GM19099 (cell line): ENCODE data around the gene GRIK3.

Source experiments
- POLR2A ChIP-seq: IDR thresholded peaks from 3 replicates; pipeline ENCODE4 v1.6.1; 2011; ENCODE audit warnings: low read depth; ENCODE audit not compliant: insufficient read length; ENCODE audit errors: extremely low read depth

GRIK3 gene

DNA sequence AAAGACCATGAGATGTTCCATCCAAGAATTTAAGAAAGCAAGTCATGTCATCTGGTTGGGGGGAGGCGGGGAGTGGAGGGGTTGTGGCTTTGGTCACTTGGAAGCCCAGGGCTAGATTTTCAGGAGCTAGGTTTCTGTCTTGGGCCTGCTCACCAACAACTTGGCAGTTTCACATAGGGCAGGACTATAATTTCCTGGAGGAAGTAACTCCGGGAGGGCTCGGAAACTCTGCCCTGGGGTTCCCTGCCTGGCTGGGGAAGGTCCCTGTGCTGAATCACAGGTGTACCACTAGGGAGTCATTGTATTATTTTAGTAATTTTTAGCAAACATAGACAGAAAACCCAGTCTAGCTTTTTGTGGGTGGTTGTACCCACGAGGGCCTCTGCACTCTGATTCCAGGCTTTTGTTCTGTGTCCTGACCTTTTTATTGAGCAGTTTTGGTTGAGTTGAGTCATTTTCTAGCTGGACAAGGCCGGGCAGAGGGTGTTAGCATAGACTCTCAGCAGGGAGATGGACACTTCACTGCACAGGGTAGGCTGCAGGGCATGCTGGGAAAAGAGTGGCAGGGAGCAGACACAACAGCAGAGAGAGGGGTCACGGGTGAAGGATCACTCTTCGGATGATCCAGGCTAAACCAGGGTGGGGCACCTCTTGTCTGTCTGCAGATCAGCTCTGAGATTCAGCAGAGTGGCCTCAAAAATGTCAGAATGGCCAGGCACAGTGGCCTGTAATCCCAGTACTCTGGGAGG is 144.7 kb downstream of the GRIK3 start:
- no peak for TF ChIP-seq POLR2A

DNA sequence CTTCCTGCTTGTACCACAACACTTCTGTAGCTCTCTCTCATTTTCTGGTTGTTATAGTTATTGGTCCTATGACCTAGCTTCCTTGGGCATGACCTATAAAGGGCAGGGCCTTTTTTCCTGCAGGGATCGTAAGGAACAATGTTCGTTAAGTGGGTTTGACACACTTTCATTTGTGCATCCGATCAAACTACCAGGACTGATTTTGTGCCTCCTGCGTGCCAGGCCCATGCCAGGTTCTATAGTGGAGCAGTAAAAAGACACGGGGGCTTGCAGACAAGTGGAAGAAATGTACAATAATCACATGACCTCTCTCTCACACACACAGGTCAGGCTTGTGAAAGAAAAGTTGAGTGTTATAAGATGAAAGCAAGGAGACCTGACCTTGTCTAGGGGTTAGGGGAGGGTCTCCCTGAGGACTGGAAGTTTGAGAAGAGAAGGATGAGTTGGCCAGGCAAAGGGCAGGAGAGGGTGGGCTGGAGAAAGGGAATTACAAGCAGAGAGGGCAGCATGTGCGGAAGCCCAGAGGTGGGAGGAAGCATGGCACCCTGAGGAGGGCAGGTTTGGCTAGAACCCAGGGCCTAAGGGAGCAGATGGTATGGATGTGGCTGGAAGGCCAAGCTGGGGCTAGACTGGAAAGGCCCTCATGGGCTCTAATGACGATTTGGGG is 145.4 kb downstream of the GRIK3 start:
- TF ChIP-seq POLR2A: no peak

DNA sequence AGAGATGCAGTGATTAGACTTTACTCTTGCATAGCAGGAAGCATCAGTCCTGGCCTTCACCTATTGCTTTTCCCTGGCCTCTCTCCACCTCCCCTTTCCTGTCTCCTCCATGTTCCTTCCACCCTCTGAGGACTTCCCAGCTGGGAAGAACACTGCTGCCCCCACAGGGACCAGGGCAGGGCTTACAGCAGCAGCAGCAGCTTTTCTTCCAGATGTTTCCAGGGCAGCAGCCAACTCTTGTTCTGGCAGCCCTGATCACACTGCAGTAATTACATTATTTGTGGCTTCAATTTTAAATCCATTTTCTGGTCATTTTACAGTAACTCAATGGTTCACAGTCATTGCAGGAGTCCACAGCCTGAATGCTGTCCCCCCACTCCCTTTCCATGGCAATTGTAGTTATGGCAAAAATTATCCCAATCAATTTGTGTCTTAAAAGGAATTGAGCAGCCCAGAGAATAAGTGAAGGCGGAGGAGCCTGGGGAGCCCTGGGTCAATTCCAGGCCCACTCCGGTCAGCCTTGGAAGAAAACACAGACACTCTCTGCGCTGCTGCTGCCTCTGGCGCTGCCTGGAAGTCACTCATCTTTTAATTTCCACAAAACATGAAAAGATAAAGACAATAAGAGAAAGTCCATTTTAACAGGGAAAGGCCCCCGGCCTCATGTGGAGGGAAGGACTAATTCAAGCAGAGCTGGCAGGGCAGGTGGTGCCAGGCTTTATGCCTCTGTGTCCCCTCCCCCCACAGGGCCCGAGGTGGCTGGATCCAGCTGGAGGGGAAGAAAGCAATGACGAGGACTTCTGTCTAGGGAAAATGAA is 148.6 kb downstream of the GRIK3 start:
- no peak for TF ChIP-seq POLR2A

DNA sequence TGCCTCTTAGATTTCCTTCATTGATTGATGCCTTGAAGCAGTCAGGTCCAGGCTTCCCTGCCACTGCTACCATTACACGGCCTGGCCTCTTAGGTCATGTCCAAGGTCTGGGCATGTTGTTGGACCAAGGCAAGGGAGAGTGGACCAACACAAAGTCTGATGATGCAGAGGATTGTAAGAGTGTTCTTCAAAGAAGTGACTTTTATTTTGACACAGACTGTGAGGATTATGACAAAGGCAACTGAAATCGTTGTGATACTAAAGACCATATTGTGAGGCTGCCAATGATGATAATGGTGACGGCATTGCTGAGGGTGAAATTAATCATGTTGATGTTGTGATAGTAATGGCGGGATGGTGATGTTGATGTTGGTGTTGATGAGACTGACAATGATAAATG is 149.5 kb downstream of the GRIK3 start:
- TF ChIP-seq POLR2A: no peak

DNA sequence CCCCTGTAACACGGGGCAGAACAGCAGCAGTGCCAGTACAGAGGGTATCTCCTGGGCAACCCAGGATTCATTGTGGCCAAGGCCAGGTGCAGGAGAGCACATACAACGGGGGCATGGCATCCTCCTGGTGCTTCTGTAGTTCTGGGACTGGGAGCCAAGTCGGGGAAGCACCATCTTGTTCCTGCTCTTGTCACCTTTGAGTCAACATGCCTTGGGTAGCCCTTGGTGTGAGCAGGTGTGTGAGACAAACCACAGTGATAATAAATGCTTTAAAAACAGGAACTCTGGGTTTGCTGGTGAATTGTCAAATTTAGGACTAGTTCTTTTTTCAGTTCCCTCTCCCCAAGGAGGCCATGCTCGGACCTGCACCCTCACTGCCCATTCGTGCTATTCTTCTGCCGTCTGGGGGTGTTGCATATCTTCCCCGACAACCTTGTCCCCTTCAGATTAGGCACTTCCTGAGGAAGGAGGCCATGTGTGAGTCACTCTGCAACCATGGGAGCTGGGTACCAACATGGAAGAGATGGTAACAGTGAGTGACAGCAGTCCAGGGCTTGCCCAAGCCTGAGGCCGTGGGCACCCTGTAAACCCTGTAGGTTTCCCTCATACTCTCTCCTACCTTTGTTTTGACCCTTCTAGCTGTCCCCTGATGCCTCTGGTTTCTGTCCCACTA is 150.2 kb downstream of the GRIK3 start:
- no peak for TF ChIP-seq POLR2A

DNA sequence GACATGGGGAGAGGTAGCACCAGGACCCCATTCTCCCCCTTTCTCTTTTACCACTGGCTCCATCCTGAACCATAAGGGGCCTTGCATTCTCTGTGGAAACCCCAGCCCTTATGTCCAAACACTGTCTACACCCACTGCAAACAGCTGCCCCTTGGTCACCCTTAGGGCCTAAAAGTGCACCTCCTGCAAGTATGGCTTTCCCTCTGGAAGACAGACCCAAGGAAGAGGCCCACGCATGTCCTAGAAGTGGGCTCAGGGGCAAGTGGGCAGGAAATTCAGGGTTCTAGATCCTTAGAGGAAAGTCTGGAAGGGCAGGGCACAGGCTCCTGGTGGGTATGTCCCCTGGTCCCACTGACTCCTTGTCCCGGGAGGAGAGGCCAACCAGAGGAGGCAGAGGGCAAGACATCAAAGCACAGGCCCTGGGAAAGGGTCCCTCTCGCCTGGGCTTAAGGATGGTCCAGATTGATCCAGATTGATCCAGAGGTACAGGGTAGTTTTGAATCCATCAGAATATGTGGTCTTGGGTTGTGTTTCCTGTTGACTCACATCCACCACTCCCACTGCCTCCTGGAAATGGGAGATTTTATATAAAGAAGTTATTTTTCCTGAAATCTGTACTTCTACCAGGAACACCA is 150.9 kb downstream of the GRIK3 start:
- TF ChIP-seq POLR2A: no peak

DNA sequence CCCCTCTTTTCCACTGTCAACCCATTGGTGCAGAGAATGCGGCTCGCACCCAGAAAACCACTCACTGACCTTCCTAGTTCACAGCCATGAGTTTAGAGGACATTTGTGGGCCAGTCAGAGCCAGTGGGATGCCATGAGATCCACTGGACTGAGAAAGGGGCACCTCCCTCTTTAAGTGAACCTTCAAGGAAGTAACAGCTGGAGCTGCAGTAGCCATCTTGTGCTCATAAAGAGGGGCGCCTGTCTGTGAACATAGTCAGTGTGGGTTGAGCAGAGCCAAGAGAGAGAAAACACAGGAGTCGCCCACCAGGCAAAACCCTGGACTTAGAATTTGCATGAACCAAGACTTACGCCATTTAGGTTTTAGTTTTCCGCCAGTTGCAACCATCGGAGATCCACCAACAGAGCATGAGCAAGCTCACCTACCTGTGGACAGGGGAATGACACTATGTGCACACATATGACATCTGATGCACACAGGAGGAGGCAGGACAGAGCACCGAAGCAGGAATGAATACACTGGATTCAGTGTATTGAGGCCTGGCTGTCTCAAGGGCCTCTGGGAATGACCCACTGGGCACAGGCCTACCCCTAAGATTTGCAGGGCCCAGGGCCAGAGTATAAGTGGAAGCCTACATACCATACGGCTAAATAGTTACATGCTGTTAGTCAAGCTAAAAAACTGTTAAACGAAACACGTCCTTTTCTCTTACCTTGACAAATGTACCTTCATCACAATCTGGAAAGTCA is 151.6 kb downstream of the GRIK3 start:
- TF ChIP-seq POLR2A: no peak

DNA sequence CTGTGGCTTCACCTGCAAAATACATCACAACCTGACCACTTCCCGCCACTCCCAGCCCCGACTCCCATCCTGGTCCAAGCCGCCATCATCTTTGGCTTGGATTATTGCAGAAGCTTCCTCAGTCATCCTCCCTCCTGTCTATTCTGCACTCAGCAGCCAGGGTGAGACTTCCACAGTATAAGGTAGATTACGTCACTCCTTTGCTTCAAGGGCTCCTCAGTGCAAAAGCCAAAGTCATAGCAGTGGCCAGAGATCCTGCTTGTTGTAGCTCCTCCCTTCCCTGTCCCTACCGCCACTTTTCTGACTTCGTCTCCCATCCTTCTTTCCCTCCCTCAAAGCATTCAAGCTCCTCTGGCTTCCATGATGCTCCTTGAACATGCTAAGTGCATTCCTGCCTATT is 152.8 kb downstream of the GRIK3 start:
- no peak for TF ChIP-seq POLR2A

DNA sequence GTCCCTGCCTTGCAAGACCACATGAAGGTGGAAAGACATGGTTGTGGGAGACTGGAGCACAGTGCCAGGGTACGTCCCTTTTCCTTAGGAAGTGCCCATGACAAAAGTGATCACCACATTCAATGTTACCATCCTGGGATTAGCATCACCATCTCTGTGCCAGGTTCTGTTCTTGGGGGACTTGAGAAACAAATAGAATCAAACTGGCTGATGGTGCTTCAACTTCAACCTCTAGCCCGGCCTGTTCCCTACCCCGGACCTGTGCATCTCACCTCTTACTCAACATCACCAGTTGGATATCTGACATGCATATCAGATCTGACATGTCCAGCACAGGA is 153.3 kb downstream of the GRIK3 start:
- TF ChIP-seq POLR2A: no peak

DNA sequence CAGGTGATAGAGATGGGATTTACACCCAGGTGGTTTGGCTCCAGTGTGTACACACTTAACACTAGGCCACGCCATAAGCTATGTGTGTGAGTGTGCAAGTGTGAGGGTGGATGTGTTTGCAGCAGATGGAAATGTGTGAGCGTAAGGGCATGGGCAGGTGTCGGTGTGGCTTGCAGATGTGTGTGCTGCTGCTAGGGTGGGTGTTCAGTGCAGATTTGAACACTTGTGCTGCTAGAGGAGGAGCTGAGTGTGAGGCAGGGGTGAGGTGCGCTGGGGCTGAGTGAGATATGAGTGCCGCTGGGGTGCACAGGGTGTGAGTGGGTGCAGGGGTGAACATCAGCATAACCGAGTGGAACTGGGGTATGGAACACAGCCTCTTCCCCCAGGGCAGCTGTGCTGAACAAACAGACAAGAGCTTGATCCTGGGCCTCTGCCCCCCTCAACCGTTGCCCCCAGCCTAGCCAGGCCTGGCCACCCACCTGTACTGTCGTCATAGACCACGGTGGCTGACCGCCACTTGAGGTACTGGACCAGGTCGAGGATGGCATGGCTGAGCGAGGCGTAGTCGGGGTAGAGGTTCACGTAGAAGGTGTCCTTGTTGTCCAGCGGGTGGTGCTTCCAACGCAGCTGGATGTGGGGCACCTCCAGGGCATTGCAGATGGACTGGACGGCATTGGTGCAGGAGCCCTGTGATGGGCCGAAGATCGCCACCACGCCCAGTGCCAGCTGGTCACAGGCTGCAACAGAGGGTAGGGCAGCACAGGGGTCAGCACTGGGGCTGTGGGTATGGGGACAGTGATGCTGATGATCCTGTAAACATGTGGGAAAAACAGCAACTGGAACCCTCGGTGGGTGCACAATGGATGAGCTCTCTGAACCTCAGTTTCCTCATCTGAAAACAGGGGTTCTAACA is 153.9 kb downstream of the GRIK3 start:
- TF ChIP-seq POLR2A: no peak

DNA sequence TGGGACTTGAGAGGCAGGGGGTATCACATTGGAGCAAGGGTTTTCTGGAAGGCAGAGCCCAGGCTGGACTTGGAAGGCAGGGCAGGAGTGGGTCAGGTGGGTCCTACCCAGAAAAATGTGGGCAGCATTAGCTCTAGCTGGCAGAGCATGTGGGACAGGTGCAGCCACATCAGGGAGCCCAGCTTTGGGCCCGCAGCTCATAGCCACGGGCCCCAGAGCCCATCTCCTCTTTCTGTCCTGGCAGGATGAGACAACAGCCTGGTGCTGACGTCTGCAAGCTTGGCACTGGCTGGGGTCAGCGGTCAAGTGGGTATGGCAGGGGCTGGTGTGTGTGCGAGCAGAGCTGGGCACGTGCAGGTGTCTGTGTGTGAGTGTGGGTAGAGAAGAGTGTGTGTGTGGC is 154.7 kb downstream of the GRIK3 start:
- TF ChIP-seq POLR2A: no peak

DNA sequence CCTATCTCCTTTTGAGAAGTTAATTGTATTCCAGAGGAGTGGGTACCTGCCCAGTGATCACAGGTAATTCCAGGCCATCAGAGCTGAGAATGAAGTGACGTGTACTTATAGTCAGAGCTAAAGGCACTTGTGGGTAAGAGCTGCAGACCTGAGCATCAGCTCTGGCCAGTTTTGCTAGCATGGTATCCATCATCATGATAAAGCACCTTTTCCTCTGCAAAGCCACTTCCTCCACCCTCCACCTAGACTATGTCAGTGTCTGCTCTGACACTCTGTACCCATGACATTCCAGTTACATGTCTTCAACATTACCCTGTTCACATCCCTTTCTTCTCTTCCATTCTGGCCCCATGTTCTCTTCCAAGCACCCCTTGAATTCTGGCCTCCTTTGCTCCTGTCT is 157.3 kb downstream of the GRIK3 start:
- TF ChIP-seq POLR2A: no peak

DNA sequence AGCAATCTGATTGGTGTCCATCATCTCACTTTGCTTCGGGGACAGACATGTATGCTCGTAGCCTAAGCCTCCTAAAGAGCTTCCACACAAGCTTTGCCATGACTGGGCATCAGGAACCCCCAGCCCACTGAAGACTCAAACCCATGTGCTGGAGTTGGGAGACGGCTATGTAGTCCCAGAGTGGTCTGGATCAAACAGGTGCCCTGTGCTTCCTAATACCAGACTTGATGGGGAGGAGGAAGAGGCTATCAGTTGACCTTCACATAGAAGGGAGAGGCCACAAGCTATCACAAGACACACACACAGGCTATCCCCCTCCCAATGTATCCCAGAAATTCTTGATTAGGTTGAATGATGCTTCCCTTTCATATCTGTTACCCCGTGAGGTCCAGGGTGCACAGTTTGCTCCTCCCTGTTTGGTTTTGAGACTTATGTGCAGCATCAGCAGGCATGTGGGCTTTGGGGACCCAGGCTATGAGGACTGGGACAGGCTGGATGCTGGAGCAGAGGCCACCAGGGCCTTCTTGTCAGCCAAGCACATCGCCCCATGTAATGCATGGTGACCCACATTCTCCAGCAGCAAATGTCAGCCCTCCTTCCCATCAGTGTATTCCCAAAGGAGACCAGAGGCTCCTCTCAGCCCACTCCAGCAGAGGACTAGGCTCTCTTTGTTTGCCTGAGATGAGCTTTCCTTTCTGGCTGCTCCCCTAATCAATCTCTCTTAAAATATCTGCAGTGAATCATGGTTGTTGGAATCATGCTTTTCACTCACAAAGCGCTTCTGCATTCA is 159.8 kb downstream of the GRIK3 start:
- no peak for TF ChIP-seq POLR2A

DNA sequence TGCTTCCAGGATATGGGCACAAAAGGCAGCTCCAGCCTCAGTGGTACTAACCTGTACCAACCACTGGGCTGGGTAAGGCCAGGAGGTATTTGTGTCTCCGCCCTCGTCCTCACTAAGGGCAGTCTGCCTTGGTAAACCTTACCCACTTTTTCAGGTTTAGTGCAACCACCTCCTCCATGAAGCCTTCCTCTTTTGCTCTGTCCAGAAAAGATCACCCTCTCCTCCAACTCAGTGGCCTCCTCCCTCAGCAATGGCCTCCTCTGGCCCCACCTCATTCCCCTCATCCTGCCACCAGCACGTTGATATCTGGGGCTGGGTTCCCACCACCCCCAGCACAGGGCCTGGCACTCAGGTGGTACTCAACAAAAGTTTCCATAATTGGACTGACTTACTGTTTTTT is 161.5 kb downstream of the GRIK3 start:
- TF ChIP-seq POLR2A: no peak
